B cell (primary cell): ENCODE measurements around the gene GPR18. TPM values are rescaled to one million over a fixed set of nuclear protein-coding genes. Genes with fewer than 3 reads are reported as not detected.

Experiments used
- ATAC-seq: fragments of 200-7000 bp; cut with Tn5 transposase; one replicate; pipeline ENCODE4 v1.10.0; 2021; ENCODE audit warnings: low read depth, mild to moderate bottlenecking, moderate number of reproducible peaks, moderate library complexity
- CTCF ChIA-PET: fragments of 350-600 bp; sonication (Branson Sonifier 250); formaldehyde crosslinking; loops from one replicate; lab custom pipeline; 2021; ENCODE audit warnings: antibody characterized with exemption, inconsistent platforms; lab: Charles Lee
- POLR2A ChIA-PET: fragments of 350-600 bp; sonication (Branson Sonifier 250); formaldehyde crosslinking; loops from one replicate; lab custom pipeline; 2021; ENCODE audit warnings: antibody characterized with exemption; lab: Charles Lee
- DNase-seq: peaks from one replicate; pipeline ENCODE4 v3.0.0; 2013
- H2AFZ ChIP-seq: 2 replicates; pipeline ENCODE4 v1.6.1; 2012; ENCODE audit warnings: mild to moderate bottlenecking, low read depth, low read length; ENCODE audit not compliant: insufficient read depth, poor library complexity, severe bottlenecking
- H3K27ac ChIP-seq, 2 donors: 1 replicate in 1 of 2; 2 replicates in 1 of 2; pipeline ENCODE4 v1.5.1; 2012 to 2013; ENCODE audit warnings: low read length in 2 of 2, mild to moderate bottlenecking in 2 of 2, moderate library complexity in 1 of 2
- H3K27me3 ChIP-seq, 4 experiments: fragments of 200-600 bp in 1 of 4; sonication (generic) in 1 of 4; replicated peaks in 1 of 4; 1 replicate in 2 of 4; 2 replicates in 2 of 4; pipeline versions ENCODE4 v1.6.1 to v1.7.0; 2013 to 2016; ENCODE audit warnings: low read length in 3 of 4, mild to moderate bottlenecking in 2 of 4, mixed read lengths in 1 of 4, moderate library complexity in 1 of 4; ENCODE audit not compliant: insufficient read depth in 4 of 4, control insufficient read depth in 3 of 4; ENCODE audit errors: control extremely low read depth in 1 of 4
- H3K36me3 ChIP-seq, 2 experiments: replicated peaks in 1 of 2; 1 replicate in 1 of 2; 2 replicates in 1 of 2; pipeline versions ENCODE4 v1.6.1 to v1.7.1; 2013; ENCODE audit warnings: low read length in 1 of 2; ENCODE audit not compliant: insufficient read depth in 2 of 2, control insufficient read depth in 1 of 2; ENCODE audit errors: control extremely low read depth in 1 of 2, extremely low read depth in 1 of 2
- H3K4me1 ChIP-seq, 2 donors: fragments of 200-600 bp in 1 of 2; sonication (generic) in 1 of 2; 1 replicate in 1 of 2; 2 replicates in 1 of 2; pipeline versions ENCODE4 v1.5.1 to v1.6.1; 2013 to 2017; ENCODE audit warnings: low read length in 2 of 2; ENCODE audit not compliant: control insufficient read depth in 2 of 2, insufficient read depth in 2 of 2
- H3K4me2 ChIP-seq: replicated peaks from 2 replicates; pipeline ENCODE3; 2012; ENCODE audit warnings: mild to moderate bottlenecking, low read depth, low read length; ENCODE audit not compliant: poor library complexity, severe bottlenecking
- H3K4me3 ChIP-seq, 5 experiments: fragments of 200-600 bp in 1 of 5; sonication (generic) in 1 of 5; 1 replicate in 3 of 5; 2 replicates in 2 of 5; pipeline versions ENCODE4 v1.5.1 to v1.7.0; 2011 to 2016; ENCODE audit warnings: low read length in 4 of 5, mild to moderate bottlenecking in 4 of 5, low read depth in 2 of 5, control low read depth in 1 of 5, moderate library complexity in 1 of 5; ENCODE audit not compliant: insufficient read depth in 1 of 5; ENCODE audit errors: control extremely low read depth in 1 of 5, extremely low read depth in 1 of 5
- H3K79me2 ChIP-seq: fragments of 200-600 bp; sonication (generic); one replicate; pipeline ENCODE4 v1.6.0; 2016; ENCODE audit warnings: low read length; ENCODE audit not compliant: control insufficient read depth, insufficient read depth
- H3K9ac ChIP-seq: fragments of 200-600 bp; sonication (generic); 2 replicates; pipeline ENCODE4 v1.6.1; 2017; ENCODE audit warnings: mild to moderate bottlenecking, low read length, moderate library complexity
- H3K9me3 ChIP-seq, 3 donors: one replicate each; pipeline versions ENCODE4 v1.6.1 to v1.7.1; 2013; ENCODE audit warnings: low read length in 2 of 3; ENCODE audit not compliant: control insufficient read depth in 2 of 3, insufficient read depth in 1 of 3; ENCODE audit errors: control extremely low read depth in 1 of 3
- H4K20me1 ChIP-seq: 2 replicates; pipeline ENCODE4 v1.6.0; 2012; ENCODE audit warnings: mild to moderate bottlenecking, low read length; ENCODE audit not compliant: insufficient read depth, control insufficient read depth, poor library complexity, severe bottlenecking
- H3K27ac Mint-ChIP-seq: one replicate; pipeline ENCODE4 v1.8.0; 2021; ENCODE audit warnings: mixed read lengths
- H3K27me3 Mint-ChIP-seq: one replicate; pipeline ENCODE4 v1.8.0; 2021; ENCODE audit warnings: mixed read lengths
- H3K4me1 Mint-ChIP-seq: one replicate; pipeline ENCODE4 v1.8.0; 2021; ENCODE audit warnings: mixed read lengths
- H3K4me3 Mint-ChIP-seq: one replicate; pipeline ENCODE4 v1.8.0; 2021; ENCODE audit warnings: mixed read lengths
- H3K9me3 Mint-ChIP-seq: one replicate; pipeline ENCODE4 v1.8.0; 2022; ENCODE audit warnings: mixed read lengths; ENCODE audit not compliant: insufficient read depth
- EZH2 ChIP-seq: IDR thresholded peaks from 2 replicates; pipeline ENCODE4 v1.6.1; 2012; ENCODE audit warnings: borderline replicate concordance, low read depth, mild to moderate bottlenecking, moderate library complexity, low read length; ENCODE audit not compliant: insufficient read depth, poor library complexity, severe bottlenecking
- WGBS: methylation state at CpG from one replicate; pipeline ENCODE4 v1.1.5; 2013; ENCODE audit warnings: missing lambda C conversion rate; ENCODE audit not compliant: insufficient coverage; 5-methylcytosine and 5-hydroxymethylcytosine counted together
- intact Hi-C: fragments of 100-400 bp; cut with micrococcal nuclease; formaldehyde crosslinking; loops from one replicate; pipeline ENCODE4 v1.10.0; 2022
- polyA plus RNA-seq: library from polyadenylated mRNA; depleted of rRNA; stranded (reverse); fragments of >200 nt; gene quantifications from 2 replicates; pipeline ENCODE4 v1.2.3, GENCODE V29; 2012
- total RNA-seq, 2 donors: library from RNA; stranded (reverse); fragments of 120-200 nt in 1 of 2; gene quantifications; 1 replicate in 1 of 2; 2 replicates in 1 of 2; pipeline versions ENCODE4 v1.2.3 to v1.2.4, GENCODE V29; 2013 to 2022
- TF ChIP-seq, protein P1 (sequence below): fragments of 200-600 bp; IDR thresholded peaks from one replicate; pipeline ENCODE4 v1.8.0; 2022; ENCODE audit warnings: antibody characterized with exemption, mild to moderate bottlenecking

The GPR18 gene
- total and polyA plus RNA-seq, 2 donors (not counting 1 experiment from before 2014, with no cell fraction given): 19.1 to 54.8 TPM

GRCh38 chr13:99225078-99225477 lies 33.1 kb downstream of the GPR18 start:
- ChIA-PET POLR2A (interaction anchor here (1.3 kb wide), 1 partner anchor 10 kb away, joined by 3 read pairs; no protein-coding TSS in a partner anchor), CTCF (no interaction called here)
- H3K4me1 Mint-ChIP-seq: peaks cover 87% of the 10 kb centered on the region
- Histone ChIP-seq H3K9ac (no peak overlapping the region), H3K27me3 (no peaks in the 10 kb centered on the region), H3K4me3 (no peak overlapping the region), H4K20me1 (peaks cover 61% of the 10 kb centered on the region), H3K4me1 (peaks cover 79 to 92% of the 10 kb centered on the region in 2 donors), H3K9me3 (no peaks in the 10 kb centered on the region), H3K36me3 (peaks cover 1 to 10% of the 10 kb centered on the region in 2 experiments), H3K79me2 (peaks cover 96% of the 10 kb centered on the region), H2AFZ (no peak overlapping the region), H3K4me2 (peak overlapping the region; percentile 55), H3K27ac (no peak overlapping the region)
- no peaks in the 10 kb centered on the region for H3K9me3 Mint-ChIP-seq
- no peak for ATAC-seq
- peak; percentile 46 for DNase-seq
- intact Hi-C loops: no loop called here
- no peak overlapping the region for H3K4me3 Mint-ChIP-seq
- no CpG with 5 or more reads among the region's 4 CpGs for WGBS
- H3K27ac Mint-ChIP-seq: no peak overlapping the region
- TF ChIP-seq EZH2: no peak
- TF ChIP-seq, protein P1, sequence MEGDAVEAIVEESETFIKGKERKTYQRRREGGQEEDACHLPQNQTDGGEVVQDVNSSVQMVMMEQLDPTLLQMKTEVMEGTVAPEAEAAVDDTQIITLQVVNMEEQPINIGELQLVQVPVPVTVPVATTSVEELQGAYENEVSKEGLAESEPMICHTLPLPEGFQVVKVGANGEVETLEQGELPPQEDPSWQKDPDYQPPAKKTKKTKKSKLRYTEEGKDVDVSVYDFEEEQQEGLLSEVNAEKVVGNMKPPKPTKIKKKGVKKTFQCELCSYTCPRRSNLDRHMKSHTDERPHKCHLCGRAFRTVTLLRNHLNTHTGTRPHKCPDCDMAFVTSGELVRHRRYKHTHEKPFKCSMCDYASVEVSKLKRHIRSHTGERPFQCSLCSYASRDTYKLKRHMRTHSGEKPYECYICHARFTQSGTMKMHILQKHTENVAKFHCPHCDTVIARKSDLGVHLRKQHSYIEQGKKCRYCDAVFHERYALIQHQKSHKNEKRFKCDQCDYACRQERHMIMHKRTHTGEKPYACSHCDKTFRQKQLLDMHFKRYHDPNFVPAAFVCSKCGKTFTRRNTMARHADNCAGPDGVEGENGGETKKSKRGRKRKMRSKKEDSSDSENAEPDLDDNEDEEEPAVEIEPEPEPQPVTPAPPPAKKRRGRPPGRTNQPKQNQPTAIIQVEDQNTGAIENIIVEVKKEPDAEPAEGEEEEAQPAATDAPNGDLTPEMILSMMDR: no peak
- H3K27me3 Mint-ChIP-seq: no peaks in the 10 kb centered on the region

DNA sequence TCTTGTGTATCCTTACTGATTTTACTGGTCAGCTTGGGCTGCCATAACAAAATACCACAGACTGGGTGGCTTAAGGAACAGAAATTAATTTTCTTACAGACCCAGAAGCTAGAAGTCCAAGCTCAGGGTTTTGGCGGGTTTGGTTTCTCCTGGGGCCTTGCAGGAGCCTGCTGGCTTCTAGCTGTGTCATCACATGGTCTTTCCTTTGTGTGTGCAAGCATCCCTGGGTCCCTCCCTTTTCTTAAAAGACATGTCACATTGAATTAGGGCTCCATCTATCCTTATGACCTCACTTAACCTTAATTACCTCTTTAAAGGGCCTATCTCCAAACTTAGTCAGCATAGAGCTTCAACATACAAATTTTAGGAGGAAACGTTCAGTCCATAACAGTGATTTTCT lies 34.2 kb downstream of the GPR18 start:
- ATAC-seq (no peak), DNase-seq (no peak)
- WGBS: 67% methylated on average over 1 of the region's 2 CpGs
- TF ChIP-seq, protein P1: no peak
- TF ChIP-seq EZH2: no peak
- CTCF ChIA-PET: interaction anchor here (0.8 to 1.3 kb wide), 4 partner anchors 9 to 47 kb away, joined by 3 to 6 read pairs (median 3); no protein-coding TSS in a partner anchor
- Histone ChIP-seq H3K4me2 (peak overlapping the region; percentile 55), H3K27ac (no peak overlapping the region), H3K4me1 (peaks cover 76 to 90% of the 10 kb centered on the region in 2 donors), H3K36me3 (peaks cover 1 to 10% of the 10 kb centered on the region in 2 experiments), H3K4me3 (peak overlapping the region in 1 of 5 experiments; percentile 19), H3K27me3 (no peaks in the 10 kb centered on the region), H2AFZ (no peak overlapping the region), H3K9me3 (no peaks in the 10 kb centered on the region), H3K9ac (peak overlapping the region; percentile 13), H3K79me2 (peaks cover 96% of the 10 kb centered on the region), H4K20me1 (peaks cover 66% of the 10 kb centered on the region)
- Mint-ChIP-seq H3K9me3 (no peaks in the 10 kb centered on the region), H3K27me3 (no peaks in the 10 kb centered on the region), H3K27ac (no peak overlapping the region), H3K4me3 (peak overlapping the region; percentile 1), H3K4me1 (peaks cover 85% of the 10 kb centered on the region)
- intact Hi-C loops: no loop called here
- POLR2A ChIA-PET: interaction anchor here (1.0 kb wide), 1 partner anchor 32 kb away, joined by 4 read pairs; no protein-coding TSS in a partner anchor
